HG03342 (cell line): ENCODE measurements around the gene HAT1.
"Not testable (repeated sequence)": the region's sequence is repeated elsewhere in the genome, so short reads cannot be mapped to it uniquely, and the experiment has no call there.

Experiments
- ATAC-seq: cut with Tn5 transposase; IDR thresholded peaks from one replicate; pipeline ENCODE4 v1.9.1; 2021; ENCODE audit warnings: mild to moderate bottlenecking, moderate library complexity; ENCODE audit not compliant: unreplicated experiment

The HAT1 gene, protein sequence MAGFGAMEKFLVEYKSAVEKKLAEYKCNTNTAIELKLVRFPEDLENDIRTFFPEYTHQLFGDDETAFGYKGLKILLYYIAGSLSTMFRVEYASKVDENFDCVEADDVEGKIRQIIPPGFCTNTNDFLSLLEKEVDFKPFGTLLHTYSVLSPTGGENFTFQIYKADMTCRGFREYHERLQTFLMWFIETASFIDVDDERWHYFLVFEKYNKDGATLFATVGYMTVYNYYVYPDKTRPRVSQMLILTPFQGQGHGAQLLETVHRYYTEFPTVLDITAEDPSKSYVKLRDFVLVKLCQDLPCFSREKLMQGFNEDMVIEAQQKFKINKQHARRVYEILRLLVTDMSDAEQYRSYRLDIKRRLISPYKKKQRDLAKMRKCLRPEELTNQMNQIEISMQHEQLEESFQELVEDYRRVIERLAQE

DNA sequence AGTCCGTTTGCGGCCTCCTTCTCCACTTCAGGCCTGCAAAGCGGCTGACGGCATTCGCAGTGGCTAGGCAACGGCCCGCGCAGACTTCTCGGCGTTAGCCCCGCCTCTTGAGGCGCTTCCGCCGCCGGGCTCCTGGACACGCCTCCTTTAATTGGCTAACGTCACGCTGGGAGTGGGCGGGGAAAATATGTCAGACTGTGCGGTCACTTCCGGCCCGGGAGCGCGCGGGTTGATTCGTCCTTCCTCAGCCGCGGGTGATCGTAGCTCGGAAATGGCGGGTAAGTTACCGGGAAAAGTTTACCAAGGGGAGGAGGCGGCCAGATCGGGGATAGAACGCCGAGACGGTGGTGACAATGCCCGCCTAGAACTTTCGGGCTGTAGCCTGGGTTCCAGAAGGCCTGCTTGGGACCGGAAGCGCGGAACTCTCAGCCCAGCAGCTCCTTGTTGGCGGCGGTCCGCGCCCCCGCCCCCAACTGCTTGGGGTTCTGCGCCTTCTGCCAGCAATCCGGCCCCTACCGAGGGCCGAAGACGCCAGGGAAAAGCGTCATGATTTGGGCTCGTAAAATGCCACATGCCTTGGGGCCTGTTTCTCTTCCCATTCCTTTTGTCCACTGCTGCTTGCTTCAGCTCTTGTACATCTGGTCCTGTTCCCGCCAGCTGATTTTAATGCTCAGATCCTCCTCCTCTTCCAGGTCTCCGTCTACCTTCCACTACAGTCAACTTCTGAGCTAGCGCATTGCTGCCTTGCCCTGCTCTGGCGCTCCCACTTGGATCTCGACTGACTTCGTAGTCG, at the start of gene HAT1:
Gene HAT1, plus strand, starts transcription at position 232 of the 793 bp plus-strand sequence. Its CDS starts 40 bp downstream, at position 272.
- peak; percentile 96 for ATAC-seq

DNA sequence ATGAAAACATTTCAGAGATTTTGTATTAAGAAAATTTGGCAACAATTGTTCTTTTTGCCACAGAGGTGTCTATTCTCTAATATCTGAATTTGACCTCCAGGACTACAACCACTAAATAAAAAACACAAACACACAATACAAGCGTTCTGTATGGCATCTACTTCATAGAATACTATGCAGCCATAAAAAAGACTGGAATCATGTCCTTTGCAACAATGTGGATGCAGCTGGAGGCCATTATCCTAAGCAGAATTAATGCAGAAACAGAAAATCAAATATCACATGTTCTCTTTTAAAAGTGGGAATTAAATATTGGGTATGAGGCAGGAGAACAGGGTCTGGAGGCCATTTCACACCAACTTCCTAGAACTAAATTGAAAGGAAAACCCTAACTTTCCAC, 47.7 kb upstream of the HAT1 start:
- no peak for ATAC-seq

DNA sequence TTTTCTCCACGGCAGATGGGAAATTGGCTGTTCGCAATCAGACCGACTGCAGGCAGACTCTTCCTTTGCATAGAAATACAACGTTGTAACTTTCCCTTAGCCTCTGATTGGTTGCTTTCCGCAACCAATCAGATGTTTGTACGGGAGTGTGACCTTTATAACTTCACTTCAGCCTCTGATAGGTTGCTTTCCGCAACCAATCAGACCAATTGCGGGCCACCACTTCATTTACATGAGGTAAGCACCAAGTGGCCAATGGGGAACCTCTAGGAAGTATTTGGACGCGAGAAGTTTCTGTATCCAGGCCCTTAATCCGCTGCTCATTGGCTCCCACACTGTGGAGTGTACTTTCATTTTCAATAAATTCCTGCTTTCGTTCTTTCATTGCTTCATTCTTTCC, 47.3 kb upstream of the HAT1 start:
- no peak for ATAC-seq

DNA sequence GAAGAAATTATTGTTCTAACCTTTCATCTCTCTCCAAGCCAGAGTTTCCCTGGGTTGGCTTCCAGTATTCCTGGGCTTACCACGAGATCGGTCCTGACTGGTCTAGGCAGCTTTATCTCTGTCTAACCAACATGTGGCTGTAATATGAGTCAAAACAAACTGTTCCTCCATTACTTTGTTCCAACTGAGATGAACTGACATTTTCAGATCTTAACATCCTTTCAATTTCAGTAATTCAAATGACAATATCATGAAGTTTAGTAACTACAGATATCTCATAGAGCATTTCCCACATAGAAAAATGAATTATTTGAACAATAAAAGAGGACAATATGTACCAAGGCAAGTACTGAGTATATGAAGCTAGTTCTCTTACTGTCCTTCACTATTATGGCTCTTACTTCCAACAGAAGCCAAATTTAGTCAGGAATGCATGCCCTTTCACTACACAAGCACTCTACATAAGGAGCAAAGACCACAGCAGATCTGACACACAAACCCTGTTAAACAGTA, 43.7 kb upstream of the HAT1 start:
- ATAC-seq, result no peak

DNA sequence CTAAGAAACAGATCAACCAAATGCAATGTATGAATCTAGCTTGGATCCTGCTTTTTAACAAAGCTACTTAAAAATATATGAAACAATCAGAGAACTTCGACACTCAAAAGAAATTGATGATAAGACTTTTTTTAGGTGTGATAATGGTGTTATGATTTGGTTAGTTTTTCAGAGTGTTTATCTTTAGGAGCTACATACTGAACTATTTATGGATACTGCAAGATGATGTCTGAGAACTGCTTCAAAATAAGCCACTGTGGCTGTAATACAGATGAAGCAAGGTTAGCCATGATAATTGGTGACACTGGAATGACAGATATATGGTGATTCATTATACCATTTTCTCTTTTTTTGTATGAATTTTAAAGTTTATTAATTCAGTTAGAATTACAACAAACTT, 42.4 kb upstream of the HAT1 start:
- ATAC-seq, result no peak

DNA sequence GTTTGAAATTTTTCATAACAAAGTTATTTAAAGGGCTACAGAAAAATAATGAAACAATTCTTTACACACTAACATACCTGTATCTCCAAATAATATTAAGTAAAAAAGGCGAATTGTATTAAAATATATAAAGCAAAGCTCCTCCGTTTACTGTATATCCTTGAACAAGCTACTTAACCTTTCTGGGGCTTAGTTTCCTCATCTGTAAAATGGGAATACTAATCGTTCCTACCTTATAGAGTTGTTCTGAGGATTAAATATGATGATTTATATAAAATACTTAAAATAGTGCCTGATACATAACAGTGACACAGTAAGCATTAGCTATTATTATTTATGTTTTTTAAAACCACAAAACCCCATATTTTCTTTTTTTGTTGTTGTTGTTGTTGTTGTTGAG, 41.5 kb upstream of the HAT1 start:
- ATAC-seq, result no peak

DNA sequence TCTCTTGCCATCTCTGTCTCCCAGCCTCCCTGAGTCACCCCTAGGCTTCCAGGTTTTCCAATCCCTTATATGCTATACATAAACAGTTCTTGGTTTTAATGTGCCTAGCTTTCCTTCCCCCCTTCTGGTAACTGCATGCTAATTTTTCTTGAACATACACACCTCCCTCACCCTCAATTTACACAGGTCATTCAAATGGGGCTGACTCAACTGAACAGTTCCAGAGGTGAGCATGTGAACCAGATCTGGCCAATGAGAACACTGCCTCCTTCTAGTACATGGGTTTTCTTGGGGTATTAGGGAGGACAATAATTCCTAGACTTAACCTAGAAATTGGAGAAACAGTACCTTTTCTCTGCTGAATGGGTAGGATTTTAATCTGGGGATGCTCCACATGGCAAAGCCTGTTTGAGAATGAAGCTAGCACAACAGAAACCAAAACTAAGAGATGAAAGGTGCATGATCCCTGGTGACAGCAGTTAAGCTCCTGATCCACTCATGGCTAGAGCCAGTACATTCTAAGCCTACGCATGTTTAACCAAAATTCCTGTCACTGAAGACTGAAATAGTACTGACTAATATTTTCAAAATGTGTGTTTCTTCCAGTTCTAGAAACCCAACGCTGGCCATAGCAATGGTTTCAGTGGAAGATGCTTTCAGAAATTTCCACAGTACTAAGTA, 40.0 kb upstream of the HAT1 start:
- ATAC-seq, result no peak

DNA sequence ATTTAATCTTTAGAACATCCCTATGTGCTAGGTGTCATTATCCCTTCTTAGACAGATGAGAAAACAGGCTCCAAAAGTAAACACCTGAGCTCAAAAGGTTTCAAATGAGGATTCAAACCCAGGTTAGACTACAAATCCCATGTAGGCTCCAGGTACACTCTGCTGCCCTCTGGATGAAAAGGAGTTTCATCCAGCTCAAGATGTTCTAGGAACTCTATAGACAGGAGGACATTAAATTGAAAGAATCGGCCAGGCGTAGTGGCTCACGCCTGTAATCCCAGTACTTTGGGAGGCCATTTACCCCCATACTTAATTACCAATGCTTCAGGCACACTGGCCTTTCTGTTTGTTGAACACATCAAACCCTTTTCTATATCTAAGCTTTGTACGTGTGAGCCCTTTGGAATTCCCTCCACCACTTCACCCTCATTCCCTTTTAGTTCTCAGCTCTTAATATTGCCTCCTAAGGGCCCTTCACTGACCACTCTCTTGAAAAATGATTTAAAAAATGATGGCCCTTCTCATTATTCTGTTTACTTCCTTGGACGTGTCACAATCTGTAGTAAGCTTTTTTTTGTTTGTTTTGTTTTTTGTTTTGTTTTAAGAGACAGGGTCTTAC, 38.9 kb upstream of the HAT1 start:
- no peak for ATAC-seq

DNA sequence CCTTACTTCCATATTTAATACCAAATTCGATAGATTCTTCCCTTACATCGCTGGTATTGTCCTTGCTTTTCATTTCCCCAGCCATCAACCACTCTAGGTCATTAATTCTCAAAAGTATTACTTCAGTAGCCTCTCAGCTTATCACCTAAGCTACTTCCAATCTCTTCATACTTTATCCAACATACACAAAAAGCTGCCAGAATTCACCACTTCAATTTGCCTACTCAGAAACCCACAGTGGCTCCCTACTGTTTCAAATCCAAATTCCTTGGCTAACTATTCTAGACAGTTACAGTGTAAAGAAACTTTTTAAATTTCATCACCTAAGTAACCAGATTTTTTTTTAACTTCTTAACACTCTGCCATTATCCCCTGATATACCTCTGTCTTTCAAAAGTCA, 32.9 kb upstream of the HAT1 start:
- ATAC-seq, result no peak

DNA sequence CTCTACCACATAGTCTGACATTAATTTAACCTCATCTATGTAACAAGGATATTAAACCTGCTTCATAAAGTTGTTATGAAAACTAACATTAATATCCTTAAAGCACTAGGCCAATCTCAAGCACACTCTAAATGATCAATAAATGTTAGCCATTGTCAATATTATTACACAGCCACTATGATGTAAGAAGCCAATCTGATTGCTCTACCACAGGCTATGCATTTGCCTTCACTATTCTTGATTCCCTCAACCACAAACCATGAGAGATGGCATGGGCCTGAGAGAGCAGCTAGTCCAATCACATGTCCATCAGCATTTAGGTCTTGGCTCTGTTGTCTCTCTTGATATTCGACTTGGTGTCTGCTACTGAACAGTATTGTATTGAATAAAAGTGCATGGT, 32.5 kb upstream of the HAT1 start:
- ATAC-seq, result no peak

DNA sequence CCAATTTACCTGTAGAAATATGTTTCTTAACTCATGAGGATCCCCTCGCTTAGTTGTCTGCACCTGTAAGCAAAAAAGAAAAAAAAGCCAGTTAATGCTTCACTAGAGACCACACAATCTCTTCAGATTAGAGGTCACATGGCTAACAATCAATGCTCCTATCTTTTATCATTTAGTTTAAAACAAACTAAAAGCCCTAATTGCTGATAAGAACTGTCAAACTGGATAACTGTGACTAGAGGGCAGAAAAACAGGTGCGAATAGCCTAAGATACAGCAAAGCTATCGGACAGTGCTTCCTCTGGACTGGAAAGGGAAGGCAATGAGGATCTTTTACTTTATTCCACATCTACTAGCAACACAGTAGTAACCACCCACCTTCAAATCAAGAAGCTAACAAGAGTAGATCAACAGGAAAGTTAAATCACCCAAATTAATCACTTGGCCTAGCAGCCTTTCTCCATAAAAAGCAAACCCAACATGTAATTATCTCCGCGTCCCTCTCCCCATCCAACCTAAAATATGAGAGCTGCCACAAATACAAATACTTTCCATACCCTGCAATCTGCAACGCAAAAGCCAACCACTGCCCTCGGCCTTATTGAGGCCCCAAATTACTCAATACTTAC, 29.0 kb upstream of the HAT1 start:
- no peak for ATAC-seq

DNA sequence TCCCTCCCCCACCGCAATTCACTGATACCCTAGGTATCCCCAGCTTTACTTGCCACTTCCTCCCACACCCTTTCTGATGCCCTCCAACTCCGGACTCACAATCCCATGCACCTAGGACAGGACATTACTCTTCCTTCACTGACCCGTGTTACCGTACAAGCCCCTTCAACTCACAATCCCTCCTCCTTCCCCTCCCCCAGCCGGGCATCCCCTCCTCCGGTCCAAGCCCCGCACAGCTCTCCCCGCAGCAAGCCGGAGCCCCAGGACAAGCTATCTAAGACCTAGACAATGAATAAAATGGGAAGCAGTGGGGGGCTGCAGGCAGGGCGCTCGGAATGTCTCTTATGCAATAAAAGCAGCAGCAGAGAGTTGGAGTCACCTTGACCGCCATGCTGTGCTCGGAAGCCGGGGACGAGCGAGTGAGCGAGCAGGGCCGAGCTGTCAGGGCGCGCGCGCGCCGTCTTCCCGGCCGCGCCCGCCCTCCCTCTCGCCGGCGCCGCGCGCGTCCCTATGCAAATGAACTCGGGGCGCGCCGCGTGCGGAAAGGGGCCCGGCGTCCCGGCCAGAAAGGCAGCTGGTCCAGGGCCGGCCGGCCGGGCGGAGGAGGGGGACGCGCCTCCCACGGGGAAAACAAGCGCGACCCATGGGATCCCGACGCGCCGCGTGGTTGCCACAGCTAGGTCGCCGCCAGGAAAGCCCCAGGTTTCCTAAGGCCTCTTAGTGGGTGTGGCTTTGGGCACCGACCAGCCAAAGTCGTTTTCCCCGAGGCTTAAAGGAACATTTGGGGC, 28.2 kb upstream of the HAT1 start, which contains the start of gene SLC25A12:
Gene SLC25A12, minus strand, starts transcription at position 421 of the 788 bp plus-strand sequence. Its CDS starts 30 bp downstream, at position 391.
- ATAC-seq, result peak; percentile 95

DNA sequence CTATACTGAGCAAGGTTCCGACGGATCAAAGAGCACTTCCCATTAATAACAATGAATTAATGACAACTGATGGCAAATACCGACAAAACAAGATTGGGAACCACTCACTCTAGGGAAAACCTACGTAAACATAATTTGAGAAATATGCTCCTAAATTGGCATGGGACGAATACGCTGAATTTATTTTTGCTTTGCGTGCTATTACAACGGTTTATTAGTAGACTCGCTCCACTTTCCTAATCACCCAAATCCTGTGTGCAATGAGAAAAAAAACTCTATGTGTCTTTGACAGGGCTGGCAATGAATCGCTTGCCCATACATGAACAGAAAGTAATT, 27.7 kb upstream of the HAT1 start:
- ATAC-seq, result peak; percentile 2

DNA sequence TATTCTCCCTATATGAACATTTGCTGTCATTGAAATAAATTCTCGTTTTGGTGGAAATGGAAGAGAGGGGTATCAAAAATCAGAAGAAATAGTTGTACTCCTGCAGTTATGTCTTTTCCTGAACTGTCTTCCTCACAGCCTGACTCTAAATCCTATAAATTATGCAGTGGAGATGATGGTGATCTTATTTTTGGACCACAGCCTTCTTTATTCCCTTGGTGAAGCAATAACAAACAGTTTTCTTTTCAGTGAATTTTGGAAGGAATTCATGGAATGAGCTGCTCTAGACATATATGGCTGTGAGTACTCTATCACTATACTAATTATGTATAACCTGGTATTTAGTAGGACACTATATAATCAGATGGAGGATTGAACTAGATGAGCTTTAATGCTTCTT, 26.5 kb upstream of the HAT1 start:
- ATAC-seq, result no peak

DNA sequence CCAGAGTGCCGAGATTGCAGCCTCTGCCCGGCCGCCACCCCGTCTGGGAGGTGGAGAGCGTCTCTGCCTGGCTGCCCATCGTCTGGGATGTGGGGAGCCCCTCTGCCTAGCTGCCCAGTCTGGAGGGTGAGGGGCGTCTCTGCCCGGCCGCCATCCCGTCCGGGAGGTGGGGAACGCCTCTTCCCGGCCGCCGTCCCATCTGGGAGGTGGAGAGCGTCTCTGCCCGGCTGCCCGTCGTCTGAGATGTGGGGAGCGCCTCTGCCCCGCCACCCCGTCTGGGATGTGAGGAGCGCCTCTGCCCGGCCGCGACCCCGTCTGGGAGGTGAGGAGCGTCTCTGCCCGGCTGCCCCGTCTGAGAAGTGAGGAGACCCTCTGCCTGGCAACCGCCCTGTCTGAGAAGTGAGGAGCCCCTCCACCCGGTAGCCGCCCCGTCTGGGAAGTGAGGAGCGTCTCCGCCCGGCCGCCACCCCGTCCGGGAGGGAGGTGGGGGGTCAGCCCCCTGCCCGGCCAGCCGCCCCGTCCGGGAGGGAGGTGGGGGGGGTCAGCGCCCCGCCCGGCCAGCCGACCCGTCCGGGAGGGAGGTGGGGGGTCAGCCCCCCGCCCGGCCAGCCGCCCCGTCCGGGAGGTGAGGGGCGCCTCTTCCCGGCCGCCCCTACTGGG, 22.5 kb upstream of the HAT1 start:
- ATAC-seq, result not testable (repeated sequence)

DNA sequence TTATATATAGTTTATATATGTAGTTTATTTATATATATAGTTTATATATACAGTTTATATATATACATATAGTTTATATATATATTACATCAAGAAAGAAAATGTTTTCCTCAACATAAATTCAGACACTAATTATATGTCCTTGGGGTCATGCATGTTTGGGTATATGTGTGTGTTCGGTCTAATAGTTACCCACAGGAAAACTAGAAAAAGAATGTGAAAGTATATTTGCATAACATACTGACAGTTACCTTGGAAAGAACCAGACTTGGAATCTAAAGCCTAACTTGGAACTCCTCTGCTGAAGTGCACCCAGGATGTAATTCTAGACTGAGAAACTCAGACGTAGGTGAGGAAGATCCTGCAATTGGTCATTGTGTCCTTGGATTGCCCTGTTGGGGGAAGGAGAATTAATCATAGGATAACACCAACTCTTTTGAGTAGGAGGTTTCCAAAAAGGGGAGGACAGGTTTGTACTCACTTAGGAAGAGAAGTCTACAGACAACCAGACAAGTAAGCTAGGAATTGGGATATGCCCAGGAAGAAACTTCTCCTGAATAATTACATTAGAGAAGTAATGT, 19.3 kb upstream of the HAT1 start:
- ATAC-seq, result no peak

DNA sequence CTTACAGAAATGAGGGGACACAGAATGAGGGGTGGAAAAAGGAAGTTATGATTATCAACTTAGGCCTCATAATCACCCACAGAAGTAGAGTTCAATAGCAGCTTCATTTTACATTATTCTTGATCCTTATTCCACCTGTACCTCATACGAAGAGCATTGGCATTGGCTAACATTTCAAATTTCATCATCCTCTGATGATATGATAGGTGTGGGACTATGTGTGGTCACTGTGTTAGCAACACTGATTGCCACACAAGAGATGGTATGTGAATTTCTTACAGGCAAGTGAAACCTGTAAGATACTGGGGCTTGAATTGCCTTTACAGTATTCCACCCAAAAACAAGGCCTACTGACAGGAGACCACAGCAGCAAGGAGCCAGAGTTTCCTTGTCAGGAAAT, 14.0 kb upstream of the HAT1 start:
- ATAC-seq, result no peak

DNA sequence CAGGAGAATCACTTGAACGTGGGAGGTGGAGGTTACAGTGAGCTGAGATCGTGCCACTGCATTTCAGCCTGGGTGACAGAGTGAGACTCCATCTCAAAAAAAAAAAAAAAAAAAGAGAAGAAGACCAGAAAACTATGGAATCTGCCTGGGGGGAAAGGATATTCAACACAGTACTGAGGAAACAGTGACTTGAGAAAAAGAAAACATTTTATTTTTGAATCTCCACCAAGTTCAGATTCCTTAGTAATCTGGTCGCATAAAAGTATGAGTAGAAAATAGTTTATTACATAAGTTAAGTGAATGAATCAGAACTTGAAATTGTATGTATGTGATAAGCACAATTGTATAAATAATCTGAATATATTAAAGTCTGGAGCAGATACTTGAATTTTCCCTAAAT, 13.0 kb upstream of the HAT1 start:
- no peak for ATAC-seq

DNA sequence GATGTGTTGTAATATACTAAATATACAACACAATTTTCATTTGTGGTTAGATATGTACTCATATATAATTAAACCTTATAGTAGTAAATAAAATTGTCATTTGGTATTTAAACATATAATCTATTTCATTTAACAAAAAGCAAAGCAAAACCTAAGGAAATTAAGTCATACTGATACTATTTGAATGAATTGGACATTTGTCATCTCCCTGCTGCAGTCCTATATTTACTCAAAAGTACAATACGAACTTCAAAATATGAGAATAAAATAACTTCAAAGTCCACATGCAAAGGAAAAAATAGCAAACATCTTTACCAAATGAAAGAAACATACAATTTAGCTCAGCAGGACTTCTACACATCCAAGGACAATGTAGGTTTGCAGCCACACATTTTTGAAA, 11.8 kb upstream of the HAT1 start:
- ATAC-seq, result no peak
